Adrenal gland (tissue), 5 donors: ENCODE measurements around the gene CBARP.
A peak's percentile ranks its signal among the peaks of the same experiment; 100 is the strongest.

Experiments used
- CTCF ChIP-seq, 6 experiments: fragments of 450-650 bp in 4 of 6; fragments of 200-600 bp in 2 of 6; sonication (generic) in 1 of 6; IDR thresholded peaks; 1 replicate in 5 of 6; 2 replicates in 1 of 6; pipeline versions ENCODE4 v1.5.1 to v1.8.0; 2016 to 2021; ENCODE audit warnings: antibody characterized with exemption in 6 of 6, mild to moderate bottlenecking in 2 of 6, moderate library complexity in 1 of 6
- POLR2A ChIP-seq, 2 donors: fragments of 450-650 bp; IDR thresholded peaks; one replicate each; pipeline ENCODE4 v1.6.1; 2017; ENCODE audit warnings: antibody characterized with exemption in 2 of 2, mild to moderate bottlenecking in 2 of 2, moderate library complexity in 1 of 2
- donor health status: DM: no; HTN: no; CAD: no.

GRCh38 chr19:1220976-1221903 lies 16.6 kb downstream of the CBARP start:
- TF ChIP-seq CTCF (IDR thresholded peaks at IDR 0.05) (peak; percentile 73 to 94 (median 88)), POLR2A (IDR thresholded peaks at IDR 0.05) (no peak)
